Immature natural killer cell (primary cell): Measurements from ENCODE around the gene SNCG. TPM values are rescaled to one million over a fixed set of nuclear protein-coding genes. Genes with fewer than 3 reads are reported as not detected.
"Not testable (repeated sequence)": the region's sequence is repeated elsewhere in the genome, so short reads cannot be mapped to it uniquely, and the experiment has no call there.

Experiments
- DNase-seq, 3 donors: peaks; one replicate each; pipeline ENCODE4 v3.0.0; 2022; ENCODE audit warnings: mixed read lengths in 1 of 3
- H3K27ac Mint-ChIP-seq, 6 donors: one replicate each; pipeline ENCODE4 v1.8.0; 2020; ENCODE audit warnings: mixed read lengths in 6 of 6, mild to moderate bottlenecking in 5 of 6, inconsistent platforms in 4 of 6, moderate library complexity in 3 of 6
- H3K27me3 Mint-ChIP-seq, 3 donors: one replicate each; pipeline ENCODE4 v1.8.0; 2020 to 2021; ENCODE audit warnings: low read depth in 3 of 3, mild to moderate bottlenecking in 3 of 3, mixed read lengths in 3 of 3, moderate library complexity in 3 of 3, inconsistent platforms in 1 of 3
- H3K36me3 Mint-ChIP-seq, 3 donors: one replicate each; pipeline ENCODE4 v1.8.0; 2020; ENCODE audit warnings: mixed read lengths in 3 of 3, inconsistent platforms in 2 of 3, mild to moderate bottlenecking in 2 of 3
- H3K4me1 Mint-ChIP-seq, 2 donors: one replicate each; pipeline ENCODE4 v1.8.0; 2020; ENCODE audit warnings: inconsistent platforms in 2 of 2, mild to moderate bottlenecking in 2 of 2, mixed read lengths in 2 of 2, moderate library complexity in 1 of 2
- H3K4me3 Mint-ChIP-seq, 5 donors: one replicate each; pipeline ENCODE4 v1.8.0; 2020; ENCODE audit warnings: mild to moderate bottlenecking in 5 of 5, mixed read lengths in 5 of 5, inconsistent platforms in 3 of 5, moderate library complexity in 3 of 5
- H3K9me3 Mint-ChIP-seq, 6 donors: one replicate each; pipeline ENCODE4 v1.8.0; 2020; ENCODE audit warnings: mild to moderate bottlenecking in 6 of 6, mixed read lengths in 6 of 6, inconsistent platforms in 4 of 6, moderate library complexity in 3 of 6
- polyA plus RNA-seq, 3 donors: library from polyadenylated mRNA; unstranded; fragments of 300-500 nt; fragmentation: Illumina TruSeq; gene quantifications; one replicate each; pipeline ENCODE4 v1.2.3, GENCODE V29; 2021

Gene SNCG
- polyA plus RNA-seq, 3 donors from 2014 or later = not detected

- no peak for DNase-seq
- H3K4me1 Mint-ChIP-seq = peaks cover 0 to 6% of the 10 kb centered on the region in 2 donors
- peaks cover 0 to 9% (median 5%) of the 10 kb centered on the region in 3 donors for H3K27me3 Mint-ChIP-seq
- H3K36me3 Mint-ChIP-seq = no peaks in the 10 kb centered on the region
- no peak overlapping the region for H3K4me3 Mint-ChIP-seq
- no peak overlapping the region for H3K27ac Mint-ChIP-seq
- no peaks in the 10 kb centered on the region for H3K9me3 Mint-ChIP-seq
Measured at GRCh38 chr10:86940677-86941076, 17.7 kb upstream of the SNCG start.

GRCh38 chr10:86941426-86941825 lies 17.0 kb upstream of the SNCG start:
- DNase-seq = no peak
- no peaks in the 10 kb centered on the region for H3K36me3 Mint-ChIP-seq
- H3K27ac Mint-ChIP-seq = no peak overlapping the region
- peaks cover 0 to 6% of the 10 kb centered on the region in 2 donors for H3K4me1 Mint-ChIP-seq
- no peaks in the 10 kb centered on the region for H3K9me3 Mint-ChIP-seq
- peaks cover 0 to 9% (median 5%) of the 10 kb centered on the region in 3 donors for H3K27me3 Mint-ChIP-seq
- no peak overlapping the region for H3K4me3 Mint-ChIP-seq

GRCh38 chr10:86941991-86942421 lies 16.4 kb upstream of the SNCG start:
- no peaks in the 10 kb centered on the region for H3K9me3 Mint-ChIP-seq
- peaks cover 0 to 6% of the 10 kb centered on the region in 2 donors for H3K4me1 Mint-ChIP-seq
- no peak for DNase-seq
- no peak overlapping the region for H3K4me3 Mint-ChIP-seq
- H3K27me3 Mint-ChIP-seq = peaks cover 0 to 9% (median 5%) of the 10 kb centered on the region in 3 donors
- H3K36me3 Mint-ChIP-seq = no peaks in the 10 kb centered on the region
- no peak overlapping the region for H3K27ac Mint-ChIP-seq

GRCh38 chr10:86942441-86943315 lies 15.7 kb upstream of the SNCG start:
- H3K27me3 Mint-ChIP-seq = peaks cover 0 to 9% (median 3%) of the 10 kb centered on the region in 3 donors
- no peak overlapping the region for H3K27ac Mint-ChIP-seq
- H3K4me3 Mint-ChIP-seq = no peak overlapping the region
- H3K36me3 Mint-ChIP-seq = no peaks in the 10 kb centered on the region
- peaks cover 0 to 6% of the 10 kb centered on the region in 2 donors for H3K4me1 Mint-ChIP-seq
- no peaks in the 10 kb centered on the region for H3K9me3 Mint-ChIP-seq
- DNase-seq = no peak

- Mint-ChIP-seq H3K4me1 (peaks cover 0 to 6% of the 10 kb centered on the region in 2 donors), H3K4me3 (no peak overlapping the region), H3K27me3 (peaks cover 3 to 9% (median 3%) of the 10 kb centered on the region in 3 donors), H3K36me3 (no peaks in the 10 kb centered on the region), H3K9me3 (no peaks in the 10 kb centered on the region), H3K27ac (no peak overlapping the region)
- DNase-seq = no peak
Measured at GRCh38 chr10:86943316-86944030, 14.9 kb upstream of the SNCG start.

- H3K4me3 Mint-ChIP-seq = no peak overlapping the region
- peaks cover 0 to 9% (median 3%) of the 10 kb centered on the region in 3 donors for H3K27me3 Mint-ChIP-seq
- no peak for DNase-seq
- H3K36me3 Mint-ChIP-seq = no peaks in the 10 kb centered on the region
- no peak overlapping the region for H3K27ac Mint-ChIP-seq
- H3K4me1 Mint-ChIP-seq = peaks cover 0 to 6% of the 10 kb centered on the region in 2 donors
- H3K9me3 Mint-ChIP-seq = no peaks in the 10 kb centered on the region
Measured at GRCh38 chr10:86944031-86944419, 14.4 kb upstream of the SNCG start.

- H3K4me3 Mint-ChIP-seq = no peak overlapping the region
- no peaks in the 10 kb centered on the region for H3K9me3 Mint-ChIP-seq
- H3K4me1 Mint-ChIP-seq = peaks cover 0 to 5% of the 10 kb centered on the region in 2 donors
- DNase-seq = no peak
- no peaks in the 10 kb centered on the region for H3K36me3 Mint-ChIP-seq
- no peak overlapping the region for H3K27ac Mint-ChIP-seq
- peaks cover 0 to 6% (median 3%) of the 10 kb centered on the region in 3 donors for H3K27me3 Mint-ChIP-seq
Measured at GRCh38 chr10:86944471-86944870, 13.9 kb upstream of the SNCG start.

- Mint-ChIP-seq H3K4me3 (no peak overlapping the region), H3K4me1 (peaks cover 0 to 1% of the 10 kb centered on the region in 2 donors), H3K27ac (no peak overlapping the region), H3K27me3 (peaks cover 0 to 4% (median 2%) of the 10 kb centered on the region in 3 donors), H3K9me3 (no peaks in the 10 kb centered on the region), H3K36me3 (no peaks in the 10 kb centered on the region)
- no peak for DNase-seq
Measured at GRCh38 chr10:86944907-86945306, 13.5 kb upstream of the SNCG start.

- H3K4me3 Mint-ChIP-seq = no peak overlapping the region
- peaks cover 0 to 2% (median 0%) of the 10 kb centered on the region in 6 donors for H3K9me3 Mint-ChIP-seq
- peaks cover 5 to 6% of the 10 kb centered on the region in 2 donors for H3K4me1 Mint-ChIP-seq
- no peaks in the 10 kb centered on the region for H3K36me3 Mint-ChIP-seq
- no peak overlapping the region for H3K27ac Mint-ChIP-seq
- DNase-seq = no peak
- peaks cover 0 to 4% (median 0%) of the 10 kb centered on the region in 3 donors for H3K27me3 Mint-ChIP-seq
Measured at GRCh38 chr10:86945361-86946212, 12.8 kb upstream of the SNCG start.

- Mint-ChIP-seq H3K27ac (no peak overlapping the region), H3K9me3 (peaks cover 0 to 3% (median 0%) of the 10 kb centered on the region in 6 donors), H3K27me3 (peaks cover 0 to 4% (median 0%) of the 10 kb centered on the region in 3 donors), H3K4me1 (peaks cover 6 to 9% of the 10 kb centered on the region in 2 donors), H3K4me3 (no peak overlapping the region), H3K36me3 (no peaks in the 10 kb centered on the region)
- no peak for DNase-seq
Measured at GRCh38 chr10:86946213-86947155, 11.9 kb upstream of the SNCG start.

- H3K27ac Mint-ChIP-seq = not testable (repeated sequence)
Measured at GRCh38 chr10:86947806-86948205, 10.6 kb upstream of the SNCG start.

GRCh38 chr10:86950349-86950748 lies 8.1 kb upstream of the SNCG start:
- Mint-ChIP-seq H3K36me3 (peaks cover 0 to 4% (median 0%) of the 10 kb centered on the region in 3 donors), H3K4me1 (peaks cover 4 to 9% of the 10 kb centered on the region in 2 donors), H3K9me3 (peaks cover 5 to 17% (median 10%) of the 10 kb centered on the region in 6 donors), H3K27me3 (peaks cover 0 to 4% (median 0%) of the 10 kb centered on the region in 3 donors), H3K4me3 (no peak overlapping the region), H3K27ac (peak overlapping the region in 3 of 6 donors; percentile 1 to 36 (median 16))
- no peak for DNase-seq

More at GRCh38 chr10:86947806-86948205, 10.6 kb upstream of the SNCG start:
- H3K4me1 Mint-ChIP-seq, H3K27me3 Mint-ChIP-seq, H3K36me3 Mint-ChIP-seq, H3K4me3 Mint-ChIP-seq, DNase-seq: not testable (repeated sequence)
- H3K9me3 Mint-ChIP-seq = peaks cover 5 to 17% (median 10%) of the 10 kb centered on the region in 6 donors
